Measurements from ENCODE around the gene PPP1R9B.

PPP1R9B gene

DNA sequence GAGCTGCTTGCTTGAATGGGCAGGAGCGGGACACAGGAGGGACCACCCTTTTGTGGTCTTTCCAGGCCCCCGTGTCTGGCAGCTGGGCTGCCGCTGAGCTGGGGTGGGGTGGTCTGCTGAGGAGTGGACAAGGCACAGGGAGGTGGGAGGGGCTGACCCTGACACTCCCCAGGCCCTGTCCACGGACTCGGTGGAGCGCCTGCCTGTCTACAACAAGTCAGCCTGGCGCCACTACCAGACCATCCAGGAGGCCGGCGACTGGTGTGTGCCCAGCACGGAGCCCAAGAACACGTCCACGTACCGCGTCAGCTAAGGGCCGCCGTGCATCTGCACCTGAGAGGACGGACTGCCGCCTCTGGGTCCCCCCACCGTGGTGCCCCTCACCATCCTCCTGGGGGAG, 40.7 kb downstream of the PPP1R9B start:
- no peak for DNase-seq (ENCODE audit: low read depth in 1 of 2, low spot score in 1 of 2)

DNA sequence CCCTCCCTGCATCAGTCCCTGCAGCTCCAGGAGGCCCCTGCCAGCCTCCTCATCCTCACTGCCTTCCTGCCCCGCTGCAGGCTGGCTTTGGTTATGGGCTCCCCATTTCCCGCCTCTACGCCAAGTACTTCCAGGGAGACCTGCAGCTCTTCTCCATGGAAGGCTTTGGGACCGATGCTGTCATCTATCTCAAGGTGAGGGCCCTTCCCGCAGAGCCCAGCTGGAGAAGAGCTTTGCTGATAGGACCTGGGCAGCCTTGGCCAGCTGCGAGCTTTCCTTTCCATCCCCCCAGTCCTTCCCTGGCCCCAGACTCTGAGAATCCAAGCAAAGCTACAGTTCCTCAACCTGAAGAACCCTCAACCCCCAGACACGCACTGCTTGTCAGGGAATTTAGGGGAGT, 41.3 kb downstream of the PPP1R9B start:
- no peak for DNase-seq (ENCODE audit: low read depth in 1 of 2, low spot score in 1 of 2)

DNA sequence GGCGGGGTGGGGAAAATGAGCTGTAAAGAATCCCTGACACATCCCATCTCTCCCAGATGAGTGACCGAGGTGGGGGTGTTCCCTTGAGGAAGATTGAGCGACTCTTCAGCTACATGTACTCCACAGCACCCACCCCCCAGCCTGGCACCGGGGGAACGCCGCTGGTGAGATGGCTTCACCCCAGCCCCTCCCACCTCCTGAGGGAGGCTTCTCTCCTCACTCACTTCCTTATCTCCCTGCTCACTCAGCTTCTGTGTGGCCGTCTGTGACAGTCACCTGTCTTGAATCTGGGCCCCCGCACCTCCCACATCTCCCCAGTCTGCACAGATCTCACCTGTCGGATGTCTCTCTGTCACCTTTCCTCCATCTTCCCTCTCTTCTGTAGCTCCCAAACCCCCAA, 41.9 kb downstream of the PPP1R9B start:
- DNase-seq (ENCODE audit: low read depth in 1 of 2, low spot score in 1 of 2): no peak

DNA sequence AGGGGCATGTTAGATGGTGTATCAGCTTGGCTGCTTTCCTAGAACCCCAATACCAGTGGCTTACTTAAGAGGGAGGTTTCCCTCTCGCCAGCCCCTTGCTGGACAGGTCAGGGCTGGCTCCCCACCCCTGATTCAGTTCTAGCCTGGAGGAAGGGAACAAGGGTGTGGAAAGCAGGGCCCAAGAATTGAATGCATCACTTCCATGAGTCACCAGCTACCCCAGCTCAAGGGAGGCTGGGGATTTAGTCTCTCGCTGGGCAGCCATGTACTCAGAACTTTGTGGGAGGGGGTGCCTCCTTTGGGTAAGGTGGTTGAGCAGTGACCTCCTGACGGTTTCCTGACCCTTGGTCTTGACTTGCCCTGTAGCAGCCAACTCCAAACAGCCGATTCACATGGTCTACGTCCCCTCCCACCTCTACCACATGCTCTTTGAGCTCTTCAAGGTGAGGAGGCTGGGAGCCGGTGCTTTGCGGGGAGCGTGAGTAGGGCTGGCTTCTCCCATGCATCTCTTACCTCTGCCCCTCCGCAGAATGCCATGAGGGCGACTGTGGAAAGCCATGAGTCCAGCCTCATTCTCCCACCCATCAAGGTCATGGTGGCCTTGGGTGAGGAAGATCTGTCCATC, 42.6 kb downstream of the PPP1R9B start:
- no peak for DNase-seq (ENCODE audit: low read depth in 1 of 2, low spot score in 1 of 2)

DNA sequence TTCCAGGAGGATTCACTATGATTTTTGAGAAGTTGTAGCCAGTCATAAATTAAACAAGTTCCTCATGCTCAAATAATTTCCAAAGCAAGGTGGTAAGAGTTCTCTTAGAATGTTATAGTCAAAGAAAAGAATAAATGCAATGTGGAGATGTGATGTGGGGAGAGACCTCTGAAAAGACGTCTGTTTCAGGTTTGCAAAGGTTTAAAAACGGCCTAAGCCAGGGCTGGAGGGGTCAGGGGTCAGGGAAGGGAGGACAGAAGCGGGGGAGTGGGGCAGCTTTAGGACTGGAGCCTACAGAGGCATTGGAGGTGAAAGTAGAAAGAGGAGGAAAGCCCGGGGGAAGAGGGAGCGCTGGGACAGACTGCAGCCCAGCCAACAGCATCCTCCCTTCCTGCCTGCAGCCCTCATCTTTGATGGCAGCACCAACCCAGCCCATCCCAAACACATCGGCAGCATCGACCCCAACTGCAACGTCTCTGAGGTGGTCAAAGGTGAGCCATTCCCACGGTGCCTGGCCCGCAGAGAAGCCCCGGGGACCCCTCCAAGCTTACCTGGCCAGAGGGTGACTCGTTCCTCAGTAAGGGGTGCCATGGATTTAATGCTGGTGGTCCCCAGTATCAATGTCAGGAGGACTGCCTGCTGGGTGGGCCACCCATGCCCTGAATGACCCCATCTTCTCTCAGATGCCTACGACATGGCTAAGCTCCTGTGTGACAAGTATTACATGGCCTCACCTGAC, 43.9 kb downstream of the PPP1R9B start:
- no peak for DNase-seq (ENCODE audit: low read depth in 1 of 2, low spot score in 1 of 2)

DNA sequence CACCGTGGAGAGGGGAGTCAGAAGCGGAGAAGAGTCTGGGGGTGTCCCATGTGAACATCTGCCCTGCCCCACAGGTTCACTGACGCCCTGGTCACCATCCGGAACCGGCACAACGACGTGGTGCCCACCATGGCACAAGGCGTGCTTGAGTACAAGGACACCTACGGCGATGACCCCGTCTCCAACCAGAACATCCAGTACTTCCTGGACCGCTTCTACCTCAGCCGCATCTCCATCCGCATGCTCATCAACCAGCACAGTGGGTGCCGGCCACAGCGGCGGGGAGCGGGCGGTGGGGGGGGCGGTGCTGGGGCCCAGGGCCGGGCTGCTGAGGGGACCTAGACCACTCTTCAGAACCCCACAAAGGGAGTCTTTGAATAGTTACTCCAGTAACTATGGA, 44.7 kb downstream of the PPP1R9B start:
- DNase-seq (ENCODE audit: low read depth in 1 of 2, low spot score in 1 of 2): no peak

DNA sequence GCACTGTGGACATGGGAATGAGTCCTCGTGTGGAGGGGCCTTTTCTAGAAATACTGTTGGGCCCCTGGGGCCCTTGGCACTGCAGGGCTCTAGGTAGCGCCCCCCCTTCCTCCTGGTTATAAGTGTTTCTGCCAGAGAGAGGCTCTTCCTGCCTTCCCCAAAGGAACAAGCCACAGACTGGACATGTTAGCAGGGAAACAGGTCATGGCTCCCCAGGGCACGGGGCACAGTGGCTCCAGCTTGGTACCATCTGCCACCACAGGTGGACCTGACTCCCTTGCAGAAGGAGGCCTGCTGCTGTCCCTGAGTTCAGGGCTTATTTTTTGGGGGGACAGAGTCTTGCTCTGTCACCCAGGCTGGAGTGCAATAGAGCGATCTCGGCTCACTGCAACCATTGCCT, 46.5 kb downstream of the PPP1R9B start:
- DNase-seq (ENCODE audit: low read depth in 1 of 2, low spot score in 1 of 2): no peak

DNA sequence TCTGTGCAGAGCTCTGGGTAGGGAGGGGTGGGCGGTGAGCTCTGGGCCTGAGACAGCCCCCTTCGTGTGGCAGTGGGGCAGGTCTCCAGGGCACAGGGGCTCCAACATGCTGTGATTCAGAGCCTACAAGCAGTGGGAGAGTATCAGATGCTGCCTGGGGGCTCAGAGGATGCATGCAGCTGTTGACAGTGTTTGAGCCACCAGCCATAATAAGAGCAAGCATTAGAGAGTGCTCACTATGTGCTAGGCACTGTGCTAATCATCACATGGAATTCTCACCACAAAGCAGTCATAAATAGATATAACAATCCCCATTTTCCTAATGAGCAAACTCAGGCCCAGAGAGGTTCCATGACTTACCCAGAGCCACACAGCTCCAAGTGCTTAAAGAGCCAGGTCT, 47.2 kb downstream of the PPP1R9B start:
- DNase-seq (ENCODE audit: low read depth in 1 of 2, low spot score in 1 of 2): no peak

DNA sequence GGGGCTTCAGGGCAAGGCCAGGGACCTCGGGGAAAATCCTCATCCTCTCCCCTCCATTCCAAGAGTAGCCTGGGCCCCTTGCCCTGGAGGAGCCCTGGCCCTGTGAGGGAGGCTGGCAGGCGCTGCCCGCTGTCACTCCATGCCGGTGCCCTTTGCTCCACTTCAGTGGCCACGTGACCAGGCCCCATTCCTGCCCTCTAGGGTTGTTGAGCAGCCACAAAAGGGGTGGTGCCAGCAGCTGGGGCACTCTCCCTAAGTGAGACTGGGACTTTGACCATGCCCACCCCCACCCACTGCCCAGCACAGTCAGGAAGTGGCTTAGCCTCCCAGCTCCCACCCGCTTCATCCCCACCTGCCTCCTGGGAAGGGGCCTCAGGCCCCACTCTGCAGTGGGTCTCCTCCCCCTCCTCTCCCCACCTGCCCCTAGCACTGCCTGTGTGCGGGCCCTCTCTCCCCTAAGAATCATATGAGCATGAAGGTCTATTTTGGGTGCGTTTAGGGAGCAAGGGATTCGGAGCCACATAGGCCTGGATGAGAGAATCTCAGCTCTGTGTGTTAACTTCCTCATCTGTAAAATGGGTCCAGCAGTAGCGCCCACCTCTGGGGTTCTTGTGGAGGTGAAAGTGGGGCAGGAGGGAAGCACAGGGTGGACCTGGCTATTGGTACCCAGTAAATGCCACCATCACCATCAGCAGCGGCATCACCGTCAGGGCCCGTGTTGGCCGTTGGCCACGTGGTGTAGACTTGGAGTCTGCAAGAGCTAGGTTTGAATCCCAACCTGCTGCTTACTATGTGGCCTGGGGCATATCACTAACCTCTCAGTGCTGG, 48.1 kb downstream of the PPP1R9B start:
- no peak for DNase-seq (ENCODE audit: low read depth in 1 of 2, low spot score in 1 of 2)

DNA sequence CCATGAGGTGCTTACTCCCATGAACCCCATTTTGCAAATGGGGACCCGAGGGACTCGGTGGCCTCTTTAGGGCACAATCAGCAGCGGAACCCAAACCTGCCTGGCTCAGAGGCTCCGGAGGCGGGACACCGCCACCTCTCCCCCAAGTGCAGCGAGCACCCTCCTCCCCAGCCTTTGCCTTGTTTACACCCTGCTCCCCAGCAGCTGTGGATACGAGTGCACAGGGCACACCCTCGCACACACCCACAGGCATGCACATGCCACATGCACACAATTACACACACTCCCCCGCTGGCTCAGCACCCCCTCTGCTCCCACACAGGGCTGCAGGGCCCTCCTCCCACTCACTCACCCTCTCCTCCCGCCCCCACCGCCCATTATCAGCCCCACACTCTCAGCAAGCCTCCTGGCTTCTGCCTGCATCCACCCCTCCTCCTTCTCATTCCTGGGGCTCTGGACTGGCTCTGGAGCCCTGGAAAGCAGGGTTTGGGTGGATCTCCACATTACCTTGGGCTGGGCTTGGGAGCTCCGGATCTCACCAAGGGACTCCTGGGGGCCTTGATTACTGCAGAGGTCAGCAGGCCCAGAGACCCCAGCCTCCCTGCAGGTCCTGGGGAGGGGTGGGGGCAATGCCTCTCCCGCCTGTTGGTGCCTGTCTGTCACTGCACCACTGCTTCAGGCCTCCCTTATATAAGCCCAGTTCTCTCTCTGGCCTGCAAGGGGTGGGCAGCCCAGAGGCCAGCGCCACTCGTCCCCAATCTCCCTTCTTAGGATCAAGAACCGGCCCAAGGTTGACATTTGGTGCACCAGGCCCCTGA, 48.9 kb downstream of the PPP1R9B start:
- no peak for DNase-seq (ENCODE audit: low read depth in 1 of 2, low spot score in 1 of 2)

DNA sequence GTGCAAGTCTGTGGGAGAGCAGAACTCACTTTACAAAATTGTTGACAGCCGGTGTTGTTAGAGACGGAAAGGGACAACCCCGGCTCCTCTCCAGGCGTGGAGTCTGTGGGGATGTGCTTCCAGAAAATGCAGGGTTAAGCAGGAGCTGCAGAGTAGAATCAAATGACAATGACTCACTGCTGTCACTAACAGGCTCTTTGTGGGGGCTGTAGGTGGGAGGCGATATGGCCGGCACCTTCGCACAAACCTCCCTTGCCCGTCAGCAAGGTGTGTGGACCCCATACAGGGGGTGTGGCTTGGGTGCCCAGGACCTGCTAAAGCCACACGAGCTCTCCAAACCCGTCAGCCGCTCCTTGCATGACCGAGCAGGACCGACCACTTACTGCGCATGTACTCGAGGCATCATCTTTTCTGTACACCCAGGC, 49.5 kb downstream of the PPP1R9B start:
- DNase-seq (ENCODE audit: low read depth in 1 of 2, low spot score in 1 of 2): no peak

DNA sequence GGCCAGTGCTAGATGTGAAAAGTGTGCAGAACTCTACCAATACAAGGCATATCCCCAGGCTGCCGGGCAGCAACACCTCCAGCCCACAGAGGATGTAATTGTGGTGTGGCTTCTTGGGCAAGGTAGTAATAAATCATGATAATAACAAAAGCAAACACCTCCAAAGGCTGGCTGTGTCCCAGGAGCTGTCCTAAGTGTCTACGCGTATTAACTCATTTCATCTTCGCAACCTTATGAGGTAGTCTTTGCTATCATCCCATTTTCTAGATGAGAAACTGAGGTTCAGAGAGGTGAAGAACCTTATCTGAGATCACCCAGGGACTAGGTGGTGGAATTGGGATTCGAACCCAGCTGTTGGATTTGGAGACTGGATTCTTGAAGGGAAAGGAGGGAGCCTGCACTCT, 50.0 kb downstream of the PPP1R9B start:
- no peak for DNase-seq (ENCODE audit: low read depth in 1 of 2, low spot score in 1 of 2)

DNA sequence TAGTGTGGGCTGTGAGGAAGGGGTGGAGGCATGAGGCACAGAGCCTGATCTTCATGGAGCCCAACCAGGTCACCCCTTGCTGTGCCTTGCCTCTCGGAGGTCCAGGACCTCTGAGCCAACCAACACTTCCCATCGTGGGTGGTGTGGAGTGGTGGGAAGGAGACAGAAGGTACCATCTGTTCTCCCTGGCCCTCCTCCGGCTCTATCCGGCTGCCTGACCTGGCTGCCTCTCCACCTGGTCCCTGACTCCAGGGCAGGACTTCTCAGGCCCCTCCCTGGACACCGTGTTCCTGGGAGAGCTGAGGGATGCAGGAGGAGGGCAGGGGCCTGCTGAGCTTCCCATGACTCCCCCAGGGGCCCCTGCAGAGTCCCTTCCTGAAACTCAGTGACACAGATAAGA, 51.5 kb downstream of the PPP1R9B start:
- no peak for DNase-seq (ENCODE audit: low read depth in 1 of 2, low spot score in 1 of 2)

DNA sequence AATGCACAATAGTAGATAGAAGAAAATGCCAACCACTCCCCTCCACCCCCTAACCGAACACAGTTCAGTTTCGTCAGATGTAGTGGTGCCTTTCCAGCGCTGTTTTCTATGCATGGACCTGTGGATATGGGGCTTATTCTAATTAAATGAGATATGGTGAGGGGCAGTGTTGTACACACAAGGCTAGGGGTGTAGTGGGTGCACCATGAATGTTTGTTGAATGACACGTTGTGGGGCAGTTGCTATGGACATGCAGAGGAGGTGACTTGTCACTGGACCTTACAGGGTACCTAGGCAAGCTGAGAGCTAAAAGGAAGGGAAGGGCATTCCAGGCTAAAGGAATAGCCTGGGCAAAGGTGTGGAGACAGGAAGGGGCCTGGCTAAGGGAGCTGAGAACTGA, 51.9 kb downstream of the PPP1R9B start:
- DNase-seq (ENCODE audit: low read depth in 1 of 2, low spot score in 1 of 2): no peak

DNA sequence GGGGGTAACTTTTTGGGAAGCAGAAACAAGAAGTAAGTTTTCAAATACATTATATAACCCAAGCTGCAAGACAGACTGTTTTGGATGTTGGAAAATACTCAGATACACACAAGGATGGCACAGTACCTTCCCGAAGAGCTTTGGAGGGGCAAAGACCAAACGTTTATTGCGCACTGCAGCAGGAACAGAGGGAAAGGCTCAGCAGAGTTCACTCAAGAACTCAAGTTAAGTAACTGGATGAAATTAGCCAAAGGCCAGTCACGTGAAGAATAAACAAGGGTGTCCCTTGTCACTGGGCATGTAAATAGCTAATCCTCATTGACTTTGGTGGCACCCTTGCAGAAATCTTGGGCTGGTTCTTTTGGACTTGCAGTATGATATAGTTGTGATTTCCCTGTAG, 52.6 kb downstream of the PPP1R9B start:
- DNase-seq (ENCODE audit: low read depth in 1 of 2, low spot score in 1 of 2): no peak

DNA sequence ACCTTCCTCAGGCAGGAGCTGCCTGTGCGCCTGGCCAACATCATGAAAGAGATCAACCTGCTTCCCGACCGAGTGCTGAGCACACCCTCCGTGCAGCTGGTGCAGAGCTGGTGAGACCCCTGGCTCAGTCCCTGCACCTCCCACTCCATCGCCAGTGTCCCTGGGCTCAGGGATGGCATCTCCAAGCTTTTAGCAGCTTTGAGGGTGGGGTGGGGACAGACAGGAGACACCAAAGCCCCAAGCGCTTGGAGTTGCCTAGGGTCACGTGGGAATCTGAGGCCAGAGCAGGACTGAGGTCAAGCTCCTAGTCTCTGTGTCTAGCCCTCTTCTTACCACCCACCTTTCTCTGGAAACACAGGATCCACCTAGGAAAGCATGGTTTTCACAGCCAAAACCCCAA, 53.0 kb downstream of the PPP1R9B start:
- DNase-seq (ENCODE audit: low read depth in 1 of 2, low spot score in 1 of 2): no peak

DNA sequence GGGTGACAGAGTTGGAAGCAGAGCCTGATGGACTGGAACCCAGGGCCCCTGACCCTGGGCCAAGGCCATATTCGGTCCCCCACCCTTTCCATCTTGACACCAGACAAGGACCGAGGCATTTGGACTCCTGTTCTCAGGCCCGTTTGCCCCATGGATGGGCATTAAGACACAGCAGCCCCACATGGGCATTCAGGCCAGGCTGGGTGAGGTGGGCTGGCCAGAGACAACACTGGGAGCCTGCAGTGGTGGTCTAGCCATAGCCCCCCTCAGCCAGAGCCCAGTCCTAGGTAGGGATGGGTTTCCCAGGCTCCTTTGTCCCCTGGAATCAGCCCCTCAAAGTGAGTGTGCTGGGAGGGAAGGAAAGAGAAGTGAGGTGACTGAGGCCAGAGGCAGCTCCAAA, 53.7 kb downstream of the PPP1R9B start:
- no peak for DNase-seq (ENCODE audit: low read depth in 1 of 2, low spot score in 1 of 2)

DNA sequence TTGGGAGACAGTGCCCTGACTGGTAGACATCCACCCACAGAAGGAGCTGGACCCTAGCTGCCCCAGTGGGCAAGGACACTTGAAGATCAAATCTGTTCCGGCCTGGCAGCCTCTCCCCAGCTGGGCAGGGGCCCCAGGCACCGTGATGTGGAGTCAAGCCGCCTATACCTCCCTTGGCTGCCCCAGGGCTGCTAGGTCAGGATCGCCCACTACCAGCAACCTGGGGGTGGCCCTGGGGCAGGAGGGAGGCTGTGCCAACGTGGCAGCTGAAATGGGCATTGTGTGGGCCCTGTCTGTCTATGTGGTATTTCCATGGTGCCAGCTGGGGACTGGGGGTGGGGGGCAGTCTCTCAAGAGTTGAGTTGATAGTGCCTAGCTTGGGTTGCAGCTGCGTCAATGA, 54.4 kb downstream of the PPP1R9B start:
- no peak for DNase-seq (ENCODE audit: low read depth in 1 of 2, low spot score in 1 of 2)

DNA sequence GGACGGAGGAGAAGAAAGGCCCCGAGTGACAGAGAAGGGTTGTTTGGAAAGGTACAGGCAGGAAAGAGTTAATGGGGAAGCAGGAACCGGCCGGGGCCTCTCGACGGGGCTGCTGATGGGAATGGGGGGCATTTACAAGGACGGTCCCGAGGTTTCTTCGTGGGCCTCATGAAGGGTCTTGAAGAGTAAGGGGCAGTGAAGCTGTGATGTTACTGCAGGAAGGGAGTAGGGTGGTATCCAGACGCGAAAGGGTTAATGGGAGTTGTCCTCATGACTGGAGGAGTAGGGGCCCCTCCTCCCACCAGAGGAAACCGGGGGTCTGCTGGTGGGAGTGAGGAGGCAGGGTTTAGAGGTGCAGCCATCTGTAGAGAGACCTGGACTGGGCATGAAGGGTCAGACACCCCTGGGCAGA, 54.8 kb downstream of the PPP1R9B start:
- no peak for DNase-seq (ENCODE audit: low read depth in 1 of 2, low spot score in 1 of 2)

DNA sequence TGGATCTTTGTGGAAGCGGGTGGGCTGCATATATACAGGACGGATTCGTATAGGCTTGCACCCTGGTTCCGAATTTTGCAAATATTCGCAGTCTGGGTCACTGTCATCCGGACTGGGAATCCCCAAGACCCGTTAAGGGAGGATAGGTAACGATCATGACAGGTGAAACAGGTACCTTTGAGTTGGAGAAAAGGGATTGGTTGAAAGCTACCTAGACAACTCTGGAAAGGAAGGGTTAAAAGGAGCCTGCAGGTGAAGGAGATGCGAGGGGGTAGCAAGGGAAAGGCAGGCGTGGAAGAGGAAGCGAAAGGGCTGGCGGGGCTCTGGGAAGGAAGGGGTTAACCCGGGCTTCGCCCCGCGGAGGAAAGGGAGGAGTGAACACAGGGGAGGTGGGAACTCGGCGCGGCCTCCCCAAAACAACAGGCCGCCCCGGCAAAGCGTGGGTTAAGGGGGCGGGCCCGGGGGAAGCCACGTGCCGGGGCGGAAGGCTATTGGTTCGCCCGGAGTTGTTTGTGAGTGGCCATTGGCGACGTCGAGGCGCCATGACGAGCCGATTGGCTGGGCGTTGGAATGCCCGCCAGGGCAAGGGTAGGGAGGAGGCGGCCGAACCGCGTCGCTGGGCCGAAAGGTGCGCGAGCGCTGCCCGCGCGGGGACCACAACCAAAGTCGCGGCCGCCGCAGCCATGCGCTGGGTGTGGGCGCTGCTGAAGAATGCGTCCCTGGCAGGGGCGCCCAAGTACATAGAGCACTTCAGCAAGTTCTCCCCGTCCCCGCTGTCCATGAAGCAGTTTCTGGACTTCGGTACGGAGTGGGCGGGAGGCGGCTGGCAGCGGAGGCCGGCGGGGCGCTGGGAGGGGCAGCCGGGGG, 55.5 kb downstream of the PPP1R9B start, which contains the start of gene PDK2:
PDK2 (plus strand) TSS at position 599 of the 867 bp plus-strand sequence; CDS start at position 684, 85 bp downstream.
- peak; percentile 94 for DNase-seq (ENCODE audit: low read depth in 1 of 2, low spot score in 1 of 2)

Measured in stimulated activated CD4-positive, alpha-beta T cell treated with anti-CD3 and anti-CD28 coated beads, Interleukin-15, amount 100 ng/mL, for 1 hour (primary cell).